ENCODE results near the gene CDH23.

The CDH23 gene

GRCh38 chr10:71818674-71819260, 422.0 kb downstream of the CDH23 start:
- no peak for DNase-seq (ENCODE audit: extremely low read depth in 1 of 2, low read depth in 1 of 2)

- no peak for DNase-seq (ENCODE audit: extremely low read depth in 1 of 2, low read depth in 1 of 2)
Observed at GRCh38 chr10:71819441-71819861, 422.7 kb downstream of the CDH23 start.

- no peak for DNase-seq (ENCODE audit: extremely low read depth in 1 of 2, low read depth in 1 of 2)
Observed at GRCh38 chr10:71819985-71820384, 423.3 kb downstream of the CDH23 start.

GRCh38 chr10:71820966-71821365, 424.2 kb downstream of the CDH23 start:
- no peak for DNase-seq (ENCODE audit: extremely low read depth in 1 of 2, low read depth in 1 of 2)

GRCh38 chr10:71821909-71822763, 425.4 kb downstream of the CDH23 start:
- DNase-seq (ENCODE audit: extremely low read depth in 1 of 2, low read depth in 1 of 2), result no peak

GRCh38 chr10:71823356-71823755, 426.6 kb downstream of the CDH23 start:
- no peak for DNase-seq (ENCODE audit: extremely low read depth in 1 of 2, low read depth in 1 of 2)

- no peak for DNase-seq (ENCODE audit: extremely low read depth in 1 of 2, low read depth in 1 of 2)
Observed at GRCh38 chr10:71824333-71824732, 427.6 kb downstream of the CDH23 start.

- no peak for DNase-seq (ENCODE audit: extremely low read depth in 1 of 2, low read depth in 1 of 2)
Observed at GRCh38 chr10:71825217-71825616, 428.5 kb downstream of the CDH23 start.

- DNase-seq (ENCODE audit: extremely low read depth in 1 of 2, low read depth in 1 of 2), result no peak
Observed at GRCh38 chr10:71827852-71828251, 431.1 kb downstream of the CDH23 start.

GRCh38 chr10:71828702-71829101, 432.0 kb downstream of the CDH23 start:
- no peak for DNase-seq (ENCODE audit: extremely low read depth in 1 of 2, low read depth in 1 of 2)

GRCh38 chr10:71829171-71829570, 432.5 kb downstream of the CDH23 start:
- DNase-seq (ENCODE audit: extremely low read depth in 1 of 2, low read depth in 1 of 2), result no peak

- DNase-seq (ENCODE audit: extremely low read depth in 1 of 2, low read depth in 1 of 2), result no peak
Observed at GRCh38 chr10:71829896-71830295, 433.2 kb downstream of the CDH23 start.

GRCh38 chr10:71830726-71831125, 434.0 kb downstream of the CDH23 start:
- no peak for DNase-seq (ENCODE audit: extremely low read depth in 1 of 2, low read depth in 1 of 2)

GRCh38 chr10:71831646-71832552, 435.2 kb downstream of the CDH23 start:
- no peak for DNase-seq (ENCODE audit: extremely low read depth in 1 of 2, low read depth in 1 of 2)

- no peak for DNase-seq (ENCODE audit: extremely low read depth in 1 of 2, low read depth in 1 of 2)
Observed at GRCh38 chr10:71832967-71833366, 436.2 kb downstream of the CDH23 start.

GRCh38 chr10:71833451-71834342, 437.0 kb downstream of the CDH23 start:
- no peak for DNase-seq (ENCODE audit: extremely low read depth in 1 of 2, low read depth in 1 of 2)

GRCh38 chr10:71834343-71834674, 437.6 kb downstream of the CDH23 start:
- DNase-seq (ENCODE audit: extremely low read depth in 1 of 2, low read depth in 1 of 2), result no peak

GRCh38 chr10:71835671-71836595, 439.2 kb downstream of the CDH23 start:
- no peak for DNase-seq (ENCODE audit: extremely low read depth in 1 of 2, low read depth in 1 of 2)

- no peak for DNase-seq (ENCODE audit: extremely low read depth in 1 of 2, low read depth in 1 of 2)
Observed at GRCh38 chr10:71836596-71836974, 439.9 kb downstream of the CDH23 start.
